ENCODE measurements around the gene KCNAB2.

DNA sequence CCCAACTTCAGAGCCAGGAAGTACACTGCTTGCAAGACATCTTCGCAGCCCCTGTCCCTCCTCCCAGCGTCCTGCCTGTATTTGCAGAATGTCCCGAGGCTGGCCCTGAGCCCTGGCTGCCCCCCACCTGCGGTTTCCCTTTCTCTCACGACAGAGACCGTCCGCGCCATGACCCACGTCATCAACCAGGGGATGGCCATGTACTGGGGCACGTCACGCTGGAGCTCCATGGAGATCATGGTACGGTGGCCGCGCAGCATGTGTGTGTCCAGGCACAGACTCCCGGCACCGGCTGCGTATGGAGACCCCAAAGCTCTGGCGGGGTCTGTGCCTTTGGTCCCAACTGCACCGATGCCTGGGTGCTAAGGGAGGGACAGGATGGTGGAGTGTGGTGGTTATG is 48.6 kb downstream of the KCNAB2 start:
- TF ChIP-seq TAF1 (IDR thresholded peaks at IDR 0.05; ENCODE audit: borderline replicate concordance, low read depth, low read length) (no peak), POLR2A (IDR thresholded peaks at IDR 0.05; ENCODE audit: low read depth, low read length) (no peak)

All from GM12892 (cell line).